ENCODE data around the gene CHST11.

The CHST11 gene

DNA sequence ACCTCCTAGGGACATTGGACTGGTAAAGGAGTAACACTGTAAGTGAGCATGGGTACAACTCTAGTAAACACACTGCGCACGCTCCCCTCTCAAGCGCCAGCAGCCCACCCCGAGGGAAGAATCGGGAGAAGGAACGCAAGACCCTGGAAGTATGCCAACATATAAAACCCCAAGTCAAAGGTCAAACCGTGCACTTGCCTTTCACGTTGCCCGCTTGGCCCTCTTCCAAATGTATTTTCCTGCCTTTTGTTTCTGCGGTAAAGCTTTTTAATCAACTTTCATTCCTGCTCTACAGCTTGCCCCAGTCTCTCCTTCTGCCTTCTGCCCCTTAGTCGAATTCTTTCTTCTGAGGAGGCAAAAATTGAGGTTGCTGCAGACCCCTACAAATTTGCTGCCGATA lies 17.6 kb upstream of the CHST11 start:
- TF ChIP-seq, protein P1, sequence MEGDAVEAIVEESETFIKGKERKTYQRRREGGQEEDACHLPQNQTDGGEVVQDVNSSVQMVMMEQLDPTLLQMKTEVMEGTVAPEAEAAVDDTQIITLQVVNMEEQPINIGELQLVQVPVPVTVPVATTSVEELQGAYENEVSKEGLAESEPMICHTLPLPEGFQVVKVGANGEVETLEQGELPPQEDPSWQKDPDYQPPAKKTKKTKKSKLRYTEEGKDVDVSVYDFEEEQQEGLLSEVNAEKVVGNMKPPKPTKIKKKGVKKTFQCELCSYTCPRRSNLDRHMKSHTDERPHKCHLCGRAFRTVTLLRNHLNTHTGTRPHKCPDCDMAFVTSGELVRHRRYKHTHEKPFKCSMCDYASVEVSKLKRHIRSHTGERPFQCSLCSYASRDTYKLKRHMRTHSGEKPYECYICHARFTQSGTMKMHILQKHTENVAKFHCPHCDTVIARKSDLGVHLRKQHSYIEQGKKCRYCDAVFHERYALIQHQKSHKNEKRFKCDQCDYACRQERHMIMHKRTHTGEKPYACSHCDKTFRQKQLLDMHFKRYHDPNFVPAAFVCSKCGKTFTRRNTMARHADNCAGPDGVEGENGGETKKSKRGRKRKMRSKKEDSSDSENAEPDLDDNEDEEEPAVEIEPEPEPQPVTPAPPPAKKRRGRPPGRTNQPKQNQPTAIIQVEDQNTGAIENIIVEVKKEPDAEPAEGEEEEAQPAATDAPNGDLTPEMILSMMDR (IDR thresholded peaks at IDR 0.05; ENCODE audit: borderline replicate concordance, insufficient read depth, low read depth, low read length), result no peak
- H3K4me3 ChIP-seq (ENCODE audit: low read depth, low read length), result no peak overlapping the region

GRCh38 chr12:104443008-104443407 lies 13.7 kb upstream of the CHST11 start:
- TF ChIP-seq, protein P1 (IDR thresholded peaks at IDR 0.05; ENCODE audit: borderline replicate concordance, insufficient read depth, low read depth, low read length), result no peak
- no peak overlapping the region for H3K4me3 ChIP-seq (ENCODE audit: low read depth, low read length)

DNA sequence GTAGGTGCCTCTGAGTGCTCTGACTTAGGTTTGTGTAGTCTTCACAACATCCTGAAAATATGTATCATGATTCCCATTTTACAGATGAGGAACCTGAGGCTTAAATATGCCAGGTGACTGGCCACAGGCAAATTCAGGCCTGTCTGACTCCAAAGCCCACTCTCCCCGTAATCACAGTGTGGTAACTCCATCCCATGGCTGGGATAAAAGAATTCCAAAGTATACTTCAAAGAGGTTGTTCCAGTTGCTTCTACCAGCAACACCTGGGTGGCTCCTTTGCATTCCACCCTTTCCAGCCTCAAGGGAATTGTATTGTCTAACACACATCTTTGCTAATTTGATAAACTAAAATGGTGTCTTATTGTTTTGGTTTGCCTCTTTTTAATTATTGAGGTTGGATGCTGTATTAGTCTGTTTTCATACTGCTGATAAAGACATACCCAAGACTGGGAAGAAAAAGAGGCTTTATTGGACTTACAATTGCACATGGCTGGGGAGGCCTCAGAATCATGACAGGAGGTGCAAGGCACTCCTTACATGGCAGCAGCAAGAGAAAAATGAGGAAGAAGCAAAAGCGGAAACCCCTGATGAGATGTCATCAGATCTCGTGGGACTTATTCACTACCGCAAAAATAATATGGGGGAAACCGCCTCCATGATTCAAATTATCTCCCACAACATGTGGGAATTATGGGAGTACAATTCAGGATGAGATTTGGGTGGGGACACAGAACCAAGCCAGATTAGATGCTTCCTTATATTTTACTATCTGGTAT lies 9.9 kb upstream of the CHST11 start:
- TF ChIP-seq, protein P1 (IDR thresholded peaks at IDR 0.05; ENCODE audit: borderline replicate concordance, insufficient read depth, low read depth, low read length), result no peak
- no peak overlapping the region for H3K4me3 ChIP-seq (ENCODE audit: low read depth, low read length)

DNA sequence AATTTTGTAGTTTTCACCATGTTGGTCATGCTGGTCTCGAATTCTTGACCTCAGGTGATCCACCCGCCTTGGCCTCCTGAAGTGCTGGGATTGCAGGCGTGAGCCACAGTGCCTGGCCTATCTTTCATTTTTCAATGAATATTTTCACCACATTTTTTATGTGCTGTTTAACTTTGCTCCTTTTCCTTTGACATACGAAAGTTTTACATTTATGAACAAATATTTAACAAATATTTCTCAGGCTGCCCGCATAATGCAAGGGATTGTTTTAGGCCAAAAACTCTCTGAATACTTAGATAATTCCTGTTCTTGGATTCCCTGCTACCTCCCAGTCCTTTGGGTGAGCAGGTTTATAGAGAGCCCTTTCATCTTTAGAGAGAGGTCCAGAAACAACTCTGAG lies 8.7 kb upstream of the CHST11 start:
- TF ChIP-seq, protein P1 (IDR thresholded peaks at IDR 0.05; ENCODE audit: borderline replicate concordance, insufficient read depth, low read depth, low read length), result no peak
- no peak overlapping the region for H3K4me3 ChIP-seq (ENCODE audit: low read depth, low read length)

DNA sequence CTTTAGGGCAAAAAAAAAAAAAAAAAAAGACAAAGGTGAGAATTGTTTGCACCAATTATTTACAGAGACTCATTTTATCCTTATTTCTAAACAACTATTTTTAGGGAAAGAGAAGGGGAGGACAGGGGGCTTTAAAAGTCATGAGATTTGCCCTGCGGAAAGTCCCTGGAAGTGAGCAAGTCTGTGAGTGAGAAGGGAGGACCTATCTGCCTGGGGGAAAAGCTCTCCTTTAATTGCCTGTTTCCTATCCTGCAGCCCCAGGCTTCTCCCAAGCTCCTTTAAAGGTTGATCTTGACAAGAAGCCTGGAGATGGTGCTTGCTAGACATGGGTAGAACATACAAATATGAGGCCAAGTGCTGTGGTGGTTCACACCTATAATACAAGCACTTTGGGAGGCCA lies 8.3 kb upstream of the CHST11 start:
- no peak overlapping the region for H3K4me3 ChIP-seq (ENCODE audit: low read depth, low read length)
- TF ChIP-seq, protein P1 (IDR thresholded peaks at IDR 0.05; ENCODE audit: borderline replicate concordance, insufficient read depth, low read depth, low read length), result no peak

DNA sequence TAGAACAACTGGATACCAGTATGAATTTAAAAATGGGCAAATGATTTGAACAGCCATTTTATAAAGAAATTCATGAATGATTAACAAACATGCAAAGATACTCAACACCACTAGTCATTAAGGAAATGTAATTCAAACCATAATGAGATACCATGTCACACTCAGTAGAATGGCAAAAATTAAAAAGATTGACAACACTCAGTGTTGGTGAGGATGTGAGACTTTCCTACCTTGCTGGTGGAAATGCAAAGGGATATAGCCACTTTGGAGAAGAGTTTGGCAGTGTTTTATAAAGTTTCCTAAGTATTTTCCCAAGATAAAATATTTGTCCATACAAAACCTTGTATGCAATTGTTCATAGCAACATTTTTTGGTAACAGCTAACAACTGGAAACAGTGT lies 6.0 kb upstream of the CHST11 start:
- H3K4me3 ChIP-seq (ENCODE audit: low read depth, low read length), result no peak overlapping the region
- TF ChIP-seq, protein P1 (IDR thresholded peaks at IDR 0.05; ENCODE audit: borderline replicate concordance, insufficient read depth, low read depth, low read length), result no peak

DNA sequence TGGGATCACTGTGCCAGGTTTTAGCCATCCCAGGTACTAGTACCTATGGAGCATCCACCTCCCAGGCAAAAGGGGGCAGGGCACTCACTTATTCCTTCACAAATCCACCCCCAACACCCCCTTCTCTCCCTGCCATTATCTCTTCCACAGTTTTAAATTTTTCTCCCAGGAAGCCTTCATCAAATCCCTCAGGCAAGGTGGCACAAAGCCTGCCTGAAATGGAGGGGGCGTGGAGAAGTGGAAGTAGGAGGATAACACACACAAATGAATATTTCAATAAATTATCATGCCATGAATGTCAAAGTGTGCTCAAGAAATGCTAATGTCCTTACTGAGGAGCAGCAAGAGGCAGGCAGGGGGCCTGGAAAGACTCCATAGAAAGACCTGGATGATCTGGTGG lies 4.7 kb upstream of the CHST11 start:
- no peak overlapping the region for H3K4me3 ChIP-seq (ENCODE audit: low read depth, low read length)
- TF ChIP-seq, protein P1 (IDR thresholded peaks at IDR 0.05; ENCODE audit: borderline replicate concordance, insufficient read depth, low read depth, low read length), result no peak
